Neutrophil (primary cell): ENCODE results near the gene CST6.

ENCODE experiments used
- H3K27ac ChIP-seq: fragments of 200-600 bp; sonication (generic); 2 replicates; pipeline ENCODE4 v1.5.1; 2016; ENCODE audit warnings: mild to moderate bottlenecking, moderate library complexity
- H3K27me3 ChIP-seq: fragments of 200-600 bp; sonication (generic); 2 replicates; pipeline ENCODE4 v1.6.0; 2016; ENCODE audit warnings: mild to moderate bottlenecking
- H3K36me3 ChIP-seq: fragments of 200-600 bp; sonication (generic); 2 replicates; pipeline ENCODE4 v1.5.1; 2017
- H3K4me1 ChIP-seq, 2 experiments: fragments of 200-600 bp in 1 of 2; sonication (generic) in 1 of 2; 1 replicate in 1 of 2; 2 replicates in 1 of 2; pipeline versions ENCODE4 v1.5.1 to v1.6.1; 2013 to 2016; ENCODE audit warnings: low read depth in 1 of 2, low read length in 1 of 2, mild to moderate bottlenecking in 1 of 2, moderate library complexity in 1 of 2; ENCODE audit not compliant: control insufficient read depth in 1 of 2, insufficient read depth in 1 of 2
- H3K4me3 ChIP-seq, 2 experiments: fragments of 200-600 bp in 1 of 2; sonication (generic) in 1 of 2; 1 replicate in 1 of 2; 2 replicates in 1 of 2; pipeline ENCODE4 v1.5.1; 2013 to 2016; ENCODE audit warnings: low read depth in 1 of 2, low read length in 1 of 2, mild to moderate bottlenecking in 1 of 2, moderate library complexity in 1 of 2
- H3K9me3 ChIP-seq: fragments of 200-600 bp; sonication (generic); 2 replicates; pipeline ENCODE4 v1.5.1; 2016
- TF ChIP-seq, protein P1 (sequence below): fragments of 200-600 bp; sonication (generic); IDR thresholded peaks from 2 replicates; pipeline ENCODE4 v1.5.1; 2016; ENCODE audit warnings: antibody characterized with exemption

Gene CST6

DNA sequence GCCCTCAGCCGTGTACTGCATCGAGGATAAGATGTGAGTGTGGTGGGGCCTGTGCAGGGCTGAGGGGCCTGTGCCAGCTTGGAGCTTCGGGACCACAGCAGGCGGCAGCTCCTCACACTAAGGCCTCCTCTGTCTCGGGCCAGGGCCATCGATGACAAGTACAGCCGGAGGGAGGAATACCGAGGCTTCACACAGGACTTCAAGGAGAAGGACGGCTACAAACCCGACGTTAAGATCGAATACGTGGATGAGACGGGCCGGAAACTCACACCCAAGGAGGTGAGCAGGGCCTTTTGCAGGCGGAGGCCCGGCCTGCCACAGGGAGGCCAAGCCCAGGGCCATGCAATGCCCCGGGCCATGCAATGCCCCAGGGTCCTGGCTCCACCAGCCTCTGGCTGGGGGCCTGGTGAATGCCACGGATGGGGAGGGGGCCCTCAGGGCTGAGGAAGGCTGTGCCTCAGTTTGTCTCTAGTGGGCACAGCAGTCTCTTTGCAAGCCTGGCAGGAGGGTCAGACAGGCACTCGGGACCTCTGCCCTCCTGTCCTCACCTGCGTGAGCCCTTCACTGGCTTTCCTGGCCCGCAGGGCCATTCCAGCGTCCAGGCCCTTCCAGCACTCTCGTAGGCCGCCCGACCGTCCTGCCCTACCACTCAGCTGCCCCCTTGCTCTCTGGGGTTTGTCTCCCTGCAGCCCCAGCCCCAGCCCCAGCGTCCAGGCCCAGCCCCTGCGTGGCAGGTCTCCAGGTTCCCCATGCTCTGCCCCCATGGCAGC lies 34.0 kb upstream of the CST6 start:
- Histone ChIP-seq H3K4me3 (no peak overlapping the region), H3K9me3 (no peaks in the 10 kb centered on the region), H3K4me1 (no peaks in the 10 kb centered on the region), H3K27me3 (no peaks in the 10 kb centered on the region), H3K27ac (no peak overlapping the region), H3K36me3 (peaks cover 54% of the 10 kb centered on the region)
- TF ChIP-seq, protein P1, sequence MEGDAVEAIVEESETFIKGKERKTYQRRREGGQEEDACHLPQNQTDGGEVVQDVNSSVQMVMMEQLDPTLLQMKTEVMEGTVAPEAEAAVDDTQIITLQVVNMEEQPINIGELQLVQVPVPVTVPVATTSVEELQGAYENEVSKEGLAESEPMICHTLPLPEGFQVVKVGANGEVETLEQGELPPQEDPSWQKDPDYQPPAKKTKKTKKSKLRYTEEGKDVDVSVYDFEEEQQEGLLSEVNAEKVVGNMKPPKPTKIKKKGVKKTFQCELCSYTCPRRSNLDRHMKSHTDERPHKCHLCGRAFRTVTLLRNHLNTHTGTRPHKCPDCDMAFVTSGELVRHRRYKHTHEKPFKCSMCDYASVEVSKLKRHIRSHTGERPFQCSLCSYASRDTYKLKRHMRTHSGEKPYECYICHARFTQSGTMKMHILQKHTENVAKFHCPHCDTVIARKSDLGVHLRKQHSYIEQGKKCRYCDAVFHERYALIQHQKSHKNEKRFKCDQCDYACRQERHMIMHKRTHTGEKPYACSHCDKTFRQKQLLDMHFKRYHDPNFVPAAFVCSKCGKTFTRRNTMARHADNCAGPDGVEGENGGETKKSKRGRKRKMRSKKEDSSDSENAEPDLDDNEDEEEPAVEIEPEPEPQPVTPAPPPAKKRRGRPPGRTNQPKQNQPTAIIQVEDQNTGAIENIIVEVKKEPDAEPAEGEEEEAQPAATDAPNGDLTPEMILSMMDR, result no peak

DNA sequence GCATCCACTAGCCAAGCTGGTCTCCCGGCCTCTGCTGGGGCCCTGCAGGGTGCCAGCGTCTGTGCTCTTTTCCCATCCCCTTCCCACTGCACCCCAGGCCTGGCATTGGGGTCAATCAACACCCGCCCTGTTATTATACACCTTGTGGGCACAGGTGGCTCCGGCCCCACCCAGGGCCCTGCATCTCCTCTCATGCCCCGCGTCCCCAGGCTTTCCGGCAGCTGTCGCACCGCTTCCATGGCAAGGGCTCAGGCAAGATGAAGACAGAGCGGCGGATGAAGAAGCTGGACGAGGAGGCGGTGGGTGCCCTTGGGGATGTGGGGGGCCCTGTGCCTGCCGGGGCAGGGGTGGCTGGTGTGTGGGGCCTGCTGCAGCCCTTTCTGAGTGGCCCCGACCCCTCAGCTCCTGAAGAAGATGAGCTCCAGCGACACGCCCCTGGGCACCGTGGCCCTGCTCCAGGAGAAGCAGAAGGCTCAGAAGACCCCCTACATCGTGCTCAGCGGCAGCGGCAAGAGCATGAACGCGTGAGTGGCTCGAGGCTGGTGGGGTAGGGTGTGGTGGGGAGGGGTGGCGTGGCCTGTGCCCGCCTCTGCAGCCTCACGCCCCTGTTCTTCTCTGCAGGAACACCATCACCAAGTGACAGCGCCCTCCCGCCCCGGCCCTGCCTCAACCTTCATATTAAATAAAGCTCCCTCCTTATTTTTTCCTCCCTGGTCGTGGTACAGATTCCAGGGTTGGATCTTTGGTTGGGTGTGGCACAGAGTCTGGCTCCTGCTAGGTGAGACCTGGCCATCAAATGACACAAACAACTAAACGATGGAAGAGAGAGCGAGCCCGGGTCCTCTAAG lies 33.2 kb upstream of the CST6 start:
- Histone ChIP-seq H3K27ac (no peak overlapping the region), H3K36me3 (peaks cover 49% of the 10 kb centered on the region), H3K4me1 (no peaks in the 10 kb centered on the region)

DNA sequence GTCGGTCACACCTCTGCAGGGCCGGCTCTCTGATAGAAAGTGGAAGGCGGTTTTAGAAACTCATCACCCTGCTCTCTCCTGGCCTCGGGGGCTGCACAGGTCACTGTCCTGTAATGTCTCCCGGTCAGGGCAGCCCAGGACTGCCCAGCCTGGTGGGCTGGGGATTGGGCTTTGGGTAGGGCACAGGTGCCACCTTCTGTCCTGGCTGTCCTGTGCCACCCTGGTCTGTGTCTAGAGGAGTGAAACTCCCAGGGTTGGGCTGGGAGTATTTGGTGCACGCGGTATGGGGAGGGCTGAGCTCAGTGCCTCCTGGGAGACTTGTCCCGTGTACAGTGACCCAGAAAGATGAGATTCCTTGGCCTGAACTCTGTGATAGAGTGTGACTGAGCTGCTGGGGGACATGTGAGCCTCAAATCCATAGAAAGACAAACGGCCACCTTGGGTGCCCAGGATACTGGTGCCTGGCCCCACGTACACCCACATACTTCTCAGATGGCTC lies 32.5 kb upstream of the CST6 start:
- H3K9me3 ChIP-seq, result no peaks in the 10 kb centered on the region
- TF ChIP-seq, protein P1, result no peak
- H3K27ac ChIP-seq, result no peak overlapping the region
- H3K36me3 ChIP-seq, result peaks cover 47% of the 10 kb centered on the region
- H3K4me1 ChIP-seq, result no peaks in the 10 kb centered on the region
- no peak overlapping the region for H3K4me3 ChIP-seq
- H3K27me3 ChIP-seq, result no peaks in the 10 kb centered on the region

More for the DNA sequence above, 33.2 kb upstream of the CST6 start:
- Histone ChIP-seq H3K9me3 (no peaks in the 10 kb centered on the region), H3K27me3 (no peaks in the 10 kb centered on the region), H3K4me3 (no peak overlapping the region)
- TF ChIP-seq, protein P1, result no peak

DNA sequence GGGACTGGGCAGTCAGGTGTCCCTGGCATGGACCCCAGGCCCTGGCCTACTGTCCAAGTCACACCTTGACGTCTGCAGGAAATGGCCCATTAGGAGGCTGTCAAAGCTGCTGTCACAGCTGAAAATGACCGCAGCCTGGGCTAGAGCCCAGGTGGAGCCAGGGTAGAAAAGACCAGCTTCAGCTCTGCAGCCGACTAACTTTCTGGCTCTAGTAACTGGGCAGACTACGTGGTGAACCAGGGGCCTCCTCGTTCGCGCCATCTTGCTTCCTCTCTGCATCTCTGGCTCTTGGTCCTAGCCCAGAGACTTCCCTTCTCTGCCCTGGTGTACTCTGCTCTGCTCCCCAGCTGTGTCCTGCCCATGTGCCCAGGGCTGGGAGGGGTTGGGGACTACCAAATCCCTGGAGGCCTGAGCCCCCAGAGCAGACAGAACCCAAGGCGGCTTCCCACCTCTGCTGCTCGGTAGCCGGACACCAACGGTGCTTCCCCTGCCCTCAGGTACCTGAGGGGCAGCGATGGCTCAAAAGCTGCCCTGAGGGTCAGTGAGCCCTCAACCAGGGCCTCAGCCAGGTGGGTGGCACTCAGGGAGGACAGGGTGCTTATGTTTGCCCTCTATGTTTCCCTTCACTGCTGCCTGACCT lies 30.6 kb upstream of the CST6 start:
- Histone ChIP-seq H3K27ac (no peak overlapping the region), H3K27me3 (no peaks in the 10 kb centered on the region), H3K9me3 (no peaks in the 10 kb centered on the region), H3K4me1 (no peaks in the 10 kb centered on the region), H3K36me3 (peaks cover 38% of the 10 kb centered on the region), H3K4me3 (no peak overlapping the region)
- TF ChIP-seq, protein P1, result no peak

DNA sequence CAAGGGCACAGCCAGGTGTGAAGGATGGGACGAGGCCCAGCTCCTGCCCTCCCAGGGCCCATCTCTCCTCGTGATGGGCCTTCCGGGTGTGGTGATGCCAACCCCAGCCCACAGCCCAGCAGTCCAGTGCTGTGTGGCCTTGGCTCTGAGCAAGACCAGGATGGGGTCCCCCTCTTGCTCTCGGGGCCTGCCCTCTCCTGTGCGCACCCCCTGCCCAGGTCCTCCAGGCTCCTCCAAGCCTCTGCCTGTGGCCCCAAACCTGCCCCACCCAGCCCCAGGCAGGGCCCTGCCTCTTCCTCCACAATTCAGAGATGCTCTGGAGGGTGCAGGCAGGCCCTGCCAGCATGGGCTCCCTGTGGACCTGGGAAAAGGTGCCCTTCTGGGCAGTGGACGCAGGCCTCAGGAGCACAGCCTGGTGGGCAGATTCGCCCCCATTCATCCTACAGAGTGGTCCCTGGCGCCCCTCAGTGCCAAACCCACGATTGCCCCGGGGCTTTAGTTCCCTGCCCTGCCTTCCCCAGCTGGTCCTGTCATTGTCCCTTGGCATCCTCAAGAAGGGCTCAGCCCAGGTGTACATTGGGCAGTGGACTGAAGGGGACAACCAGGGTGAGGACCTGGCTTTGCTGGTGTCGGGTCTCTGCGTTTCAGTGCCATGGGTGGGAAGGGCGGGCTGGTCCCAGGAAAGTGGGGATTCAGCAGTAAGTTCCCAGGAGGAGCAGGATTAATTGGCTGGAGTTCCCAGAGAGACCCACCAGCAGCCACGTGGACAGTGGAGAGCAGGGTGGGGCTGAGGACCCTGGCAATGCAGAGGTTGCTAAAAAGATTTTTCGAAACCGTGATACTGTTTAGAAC lies 29.6 kb upstream of the CST6 start:
- H3K4me3 ChIP-seq, result no peak overlapping the region
- peaks cover 28% of the 10 kb centered on the region for H3K36me3 ChIP-seq
- no peaks in the 10 kb centered on the region for H3K9me3 ChIP-seq
- H3K27ac ChIP-seq, result no peak overlapping the region
- no peaks in the 10 kb centered on the region for H3K4me1 ChIP-seq
- TF ChIP-seq, protein P1, result no peak
- no peaks in the 10 kb centered on the region for H3K27me3 ChIP-seq
